C4-2B (cell line): ENCODE results near the gene SOCS4.

ENCODE experiments used
- CTCF ChIP-seq: fragments of 450-650 bp; conservative IDR thresholded peaks from 2 replicates; pipeline ENCODE4 v1.5.1; 2017; ENCODE audit warnings: mild to moderate bottlenecking
- ZFX ChIP-seq: fragments of 450-650 bp; IDR thresholded peaks from 2 replicates; pipeline ENCODE4 v1.6.1; 2017

- TF ChIP-seq CTCF (no peak), ZFX (no peak)
Observed at GRCh38 chr14:55031190-55031589, 4.2 kb downstream of the SOCS4 start.
